ENCODE results near the gene CHSY1. TPM values are rescaled to one million over a fixed set of nuclear protein-coding genes. Genes with fewer than 3 reads are reported as not detected.

CHSY1 gene
- total RNA-seq, 6 experiments from 2014 or later: 4.9 to 12.6 (median 7.2) TPM

DNA sequence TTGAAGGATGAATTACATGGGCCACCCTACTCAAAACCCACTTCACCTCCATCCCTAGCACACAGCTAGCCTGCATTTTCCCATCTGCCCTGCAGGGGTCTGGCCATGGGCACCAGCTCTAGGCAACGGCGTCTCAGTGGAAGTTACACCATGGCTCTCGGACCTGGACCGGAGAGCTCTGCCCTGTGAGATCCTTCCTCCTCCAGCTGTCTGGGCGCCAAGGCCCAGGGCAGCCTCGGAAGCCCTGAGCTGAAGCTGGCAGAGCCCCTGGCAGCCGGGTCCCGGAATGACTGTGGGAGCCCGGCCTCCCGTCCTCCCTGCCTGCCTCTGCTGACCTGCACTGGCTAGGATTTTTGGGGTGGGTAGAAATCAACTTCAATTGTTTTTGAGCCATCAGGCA is 98.9 kb downstream of the CHSY1 start:
- WGBS (ENCODE audit: insufficient coverage, low coverage, low lambda C conversion rate, missing lambda C conversion rate): no CpG with 5 or more reads among the region's 10 CpGs
- H3K27me3 ChIP-seq: no peaks in the 10 kb centered on the region
- no peak overlapping the region for H3K27ac ChIP-seq
- H3K4me1 ChIP-seq: no peaks in the 10 kb centered on the region
- ATAC-seq (no peak), DNase-seq (no peak)
- no peaks in the 10 kb centered on the region for H3K36me3 ChIP-seq
- H3K9me3 ChIP-seq: no peaks in the 10 kb centered on the region
- H3K4me3 ChIP-seq: no peak overlapping the region
- no peak for TF ChIP-seq POLR2A (IDR thresholded peaks at IDR 0.05)
- TF ChIP-seq, protein P1, sequence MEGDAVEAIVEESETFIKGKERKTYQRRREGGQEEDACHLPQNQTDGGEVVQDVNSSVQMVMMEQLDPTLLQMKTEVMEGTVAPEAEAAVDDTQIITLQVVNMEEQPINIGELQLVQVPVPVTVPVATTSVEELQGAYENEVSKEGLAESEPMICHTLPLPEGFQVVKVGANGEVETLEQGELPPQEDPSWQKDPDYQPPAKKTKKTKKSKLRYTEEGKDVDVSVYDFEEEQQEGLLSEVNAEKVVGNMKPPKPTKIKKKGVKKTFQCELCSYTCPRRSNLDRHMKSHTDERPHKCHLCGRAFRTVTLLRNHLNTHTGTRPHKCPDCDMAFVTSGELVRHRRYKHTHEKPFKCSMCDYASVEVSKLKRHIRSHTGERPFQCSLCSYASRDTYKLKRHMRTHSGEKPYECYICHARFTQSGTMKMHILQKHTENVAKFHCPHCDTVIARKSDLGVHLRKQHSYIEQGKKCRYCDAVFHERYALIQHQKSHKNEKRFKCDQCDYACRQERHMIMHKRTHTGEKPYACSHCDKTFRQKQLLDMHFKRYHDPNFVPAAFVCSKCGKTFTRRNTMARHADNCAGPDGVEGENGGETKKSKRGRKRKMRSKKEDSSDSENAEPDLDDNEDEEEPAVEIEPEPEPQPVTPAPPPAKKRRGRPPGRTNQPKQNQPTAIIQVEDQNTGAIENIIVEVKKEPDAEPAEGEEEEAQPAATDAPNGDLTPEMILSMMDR (IDR thresholded peaks at IDR 0.05): peak in 1 of 4 donors; percentile 6
- intact Hi-C loops (cut with DNase I): no loop called here

DNA sequence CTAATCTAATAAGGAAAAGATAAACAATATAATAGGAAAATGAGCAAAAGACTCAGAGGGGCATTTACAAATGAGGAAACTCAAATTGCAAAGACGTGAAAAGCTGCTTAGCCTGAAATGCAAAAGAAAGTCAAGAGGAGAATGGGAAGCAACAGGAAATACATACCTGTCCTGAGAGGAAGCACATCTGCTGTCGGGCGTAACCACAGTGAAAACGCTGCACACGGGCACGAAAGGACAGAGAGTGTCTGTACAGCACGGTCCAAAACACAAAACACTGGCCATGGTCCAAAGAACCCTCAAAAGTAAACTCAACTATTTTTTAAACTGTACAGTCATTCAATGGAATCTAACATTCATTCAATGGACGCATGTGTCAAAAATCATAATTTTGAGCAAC is 100.6 kb downstream of the CHSY1 start:
- no peaks in the 10 kb centered on the region for H3K27me3 ChIP-seq
- no peaks in the 10 kb centered on the region for H3K9me3 ChIP-seq
- DNase-seq: no peak
- intact Hi-C loops (cut with DNase I): no loop called here
- TF ChIP-seq POLR2A (IDR thresholded peaks at IDR 0.05): no peak
- TF ChIP-seq, protein P1 (IDR thresholded peaks at IDR 0.05): no peak
- ATAC-seq: no peak
- H3K4me1 ChIP-seq: no peaks in the 10 kb centered on the region
- no peak overlapping the region for H3K4me3 ChIP-seq
- H3K27ac ChIP-seq: no peak overlapping the region
- WGBS (ENCODE audit: insufficient coverage, low coverage, low lambda C conversion rate, missing lambda C conversion rate): 45% methylated on average over 8 of the region's 8 CpGs
- H3K36me3 ChIP-seq: no peaks in the 10 kb centered on the region

DNA sequence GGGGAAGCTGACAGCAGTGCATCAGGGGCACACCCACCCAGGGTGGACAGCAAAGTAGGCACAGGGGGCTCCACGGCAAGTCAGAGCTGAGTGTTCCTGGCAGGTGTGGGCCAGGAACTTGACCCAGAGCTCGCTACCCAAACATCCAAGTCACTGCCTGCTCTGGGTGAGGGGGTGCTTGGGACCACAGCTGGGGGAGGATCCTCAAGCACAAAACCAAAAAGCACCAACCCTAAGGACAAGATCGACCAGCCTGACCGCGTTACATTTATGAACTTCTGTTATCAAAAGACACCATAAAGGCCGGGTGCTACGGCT is 101.2 kb downstream of the CHSY1 start:
- Histone ChIP-seq H3K27ac (no peak overlapping the region), H3K4me1 (no peaks in the 10 kb centered on the region), H3K9me3 (no peaks in the 10 kb centered on the region), H3K4me3 (no peak overlapping the region), H3K36me3 (no peaks in the 10 kb centered on the region), H3K27me3 (no peaks in the 10 kb centered on the region)
- 84% methylated on average over 5 of the region's 7 CpGs for WGBS (ENCODE audit: insufficient coverage, low coverage, low lambda C conversion rate, missing lambda C conversion rate)
- DNase-seq (no peak), ATAC-seq (no peak)
- TF ChIP-seq, protein P1 (IDR thresholded peaks at IDR 0.05): no peak
- no peak for TF ChIP-seq POLR2A (IDR thresholded peaks at IDR 0.05)
- intact Hi-C loops (cut with DNase I): no loop called here

DNA sequence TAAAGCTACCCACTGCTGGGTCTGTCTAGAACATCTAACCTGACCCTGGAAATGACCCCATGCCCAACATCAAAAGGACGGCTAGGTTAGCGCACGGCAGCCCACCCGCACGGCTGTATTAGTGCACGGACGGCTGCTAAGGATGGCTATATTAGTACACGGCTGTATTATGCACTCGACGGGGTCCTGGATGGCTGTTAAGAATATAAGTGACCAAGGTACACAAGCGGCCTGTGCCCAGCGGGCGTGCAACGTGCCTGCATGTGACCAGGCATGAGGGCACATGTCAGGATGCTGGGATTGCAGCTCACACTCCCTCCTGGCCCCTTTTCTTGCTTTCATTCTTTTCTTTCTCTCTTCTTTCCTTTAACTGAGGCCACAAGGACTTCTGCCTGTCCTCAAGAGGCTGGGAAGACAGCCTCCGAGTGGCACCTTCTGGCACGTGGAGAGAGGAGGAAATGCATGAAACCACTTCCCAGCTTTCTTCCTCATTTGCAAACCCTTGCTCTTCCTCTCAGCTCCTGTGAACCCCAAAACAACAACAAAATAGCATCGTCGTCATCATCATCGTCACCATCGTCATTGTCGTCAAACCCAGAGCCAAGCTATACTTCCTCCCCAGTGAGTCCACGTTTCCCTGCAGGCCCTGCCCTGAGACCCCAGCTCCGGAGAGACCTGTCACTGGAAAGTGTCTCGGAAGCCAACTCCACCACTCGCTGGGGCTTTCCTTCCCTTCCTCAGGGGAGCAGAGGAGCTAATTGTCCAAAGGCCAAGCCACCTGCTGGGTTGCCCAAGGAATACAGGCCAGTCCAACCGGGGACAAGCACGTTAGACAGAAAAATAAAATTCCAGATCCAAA is 101.8 kb downstream of the CHSY1 start:
- ATAC-seq: peak in 1 of 4 donors; percentile 17
- WGBS (ENCODE audit: insufficient coverage, low coverage, low lambda C conversion rate, missing lambda C conversion rate): 80% methylated on average over 20 of the region's 27 CpGs
- H3K27ac ChIP-seq: no peak overlapping the region
- no peak overlapping the region for H3K4me3 ChIP-seq
- no peaks in the 10 kb centered on the region for H3K27me3 ChIP-seq
- no peaks in the 10 kb centered on the region for H3K9me3 ChIP-seq
- intact Hi-C loops (cut with DNase I): no loop called here
- no peak for TF ChIP-seq POLR2A (IDR thresholded peaks at IDR 0.05)
- TF ChIP-seq, protein P1 (IDR thresholded peaks at IDR 0.05): no peak
- no peaks in the 10 kb centered on the region for H3K4me1 ChIP-seq
- no peaks in the 10 kb centered on the region for H3K36me3 ChIP-seq
- DNase-seq: no peak

All from right lobe of liver (tissue), 6 donors.